ENCODE results near the gene MARK4.

DNA sequence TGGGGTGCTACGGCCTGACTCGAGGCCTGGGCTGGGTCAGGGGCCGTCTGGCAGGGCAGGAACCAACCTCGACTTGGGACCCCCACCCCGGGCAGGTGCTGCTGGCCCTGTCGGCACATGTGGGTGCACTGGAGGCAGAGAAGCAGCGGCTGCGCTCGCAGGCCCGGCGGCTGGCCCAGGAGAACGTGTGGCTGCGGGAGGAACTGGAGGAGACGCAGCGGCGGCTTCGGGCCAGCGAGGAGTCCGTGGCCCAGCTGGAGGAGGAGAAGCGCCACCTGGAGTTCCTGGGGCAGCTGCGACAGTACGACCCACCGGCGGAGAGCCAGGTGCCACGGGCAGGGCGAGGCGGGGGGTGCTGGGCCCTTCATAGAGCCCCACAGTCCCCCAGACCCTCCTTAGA, 95.4 kb downstream of the MARK4 start:
- TF ChIP-seq POLR2A (IDR thresholded peaks at IDR 0.05) (no peak), CTCF (IDR thresholded peaks at IDR 0.05) (no peak)

Measured in adrenal gland (tissue), 5 donors.